Measurements from ENCODE around the gene BABAM1.

Gene BABAM1

DNA sequence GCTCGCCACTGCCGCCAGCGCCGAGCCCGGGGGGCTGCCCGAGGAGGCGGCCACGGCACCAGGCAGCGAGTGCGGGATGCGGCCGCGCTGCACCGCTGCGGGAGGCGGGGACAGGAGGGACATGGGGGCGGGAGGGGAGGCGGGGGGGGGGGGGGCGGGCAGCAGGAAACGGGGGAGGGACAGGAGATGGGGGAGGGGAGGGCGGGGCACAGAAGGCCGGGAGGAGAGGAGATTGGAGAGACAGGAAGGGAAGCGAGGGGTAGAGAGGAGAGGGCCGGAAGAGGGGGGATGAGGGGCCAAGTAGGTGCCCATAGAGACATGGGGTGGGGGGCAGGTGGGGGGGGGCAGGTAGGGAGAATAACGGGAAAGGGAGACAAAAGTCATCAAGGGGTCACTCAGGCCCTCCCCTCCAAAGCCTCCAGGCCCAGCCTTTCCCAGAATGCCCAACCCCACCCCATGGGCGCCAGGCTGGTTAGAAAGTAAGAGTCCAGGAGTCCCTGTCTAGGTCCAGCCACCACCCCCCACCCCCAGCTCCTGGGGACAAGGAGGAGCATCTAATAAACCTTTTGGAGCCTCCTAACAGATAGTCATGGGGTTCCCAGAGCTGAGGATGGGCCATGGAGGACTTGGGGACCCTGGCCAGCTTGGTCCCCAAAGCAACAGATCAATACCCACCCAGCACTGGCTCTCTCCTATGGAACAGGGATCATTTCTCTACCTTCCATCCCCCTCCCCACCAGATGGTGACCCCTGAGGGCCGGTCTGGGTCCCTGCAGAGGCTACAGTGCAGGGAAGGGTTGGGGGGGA is 31.1 kb upstream of the BABAM1 start:
- no peaks in the 10 kb centered on the region for H3K27me3 ChIP-seq (ENCODE audit: control insufficient read depth, insufficient read depth, low read length)
- peak overlapping the region; percentile 70 for H3K9ac ChIP-seq (ENCODE audit: low read length)
- H3K4me3 ChIP-seq (ENCODE audit: low read length), result peak overlapping the region; percentile 85
- H3K4me1 ChIP-seq (ENCODE audit: control insufficient read depth, low read depth, low read length), result peaks cover 5% of the 10 kb centered on the region
- peaks cover 31% of the 10 kb centered on the region for H3K36me3 ChIP-seq (ENCODE audit: control insufficient read depth, low read depth, low read length)
- no peaks in the 10 kb centered on the region for H3K9me3 ChIP-seq (ENCODE audit: control insufficient read depth, low read depth, low read length)
- H3K27ac ChIP-seq (ENCODE audit: low read length), result no peak overlapping the region

DNA sequence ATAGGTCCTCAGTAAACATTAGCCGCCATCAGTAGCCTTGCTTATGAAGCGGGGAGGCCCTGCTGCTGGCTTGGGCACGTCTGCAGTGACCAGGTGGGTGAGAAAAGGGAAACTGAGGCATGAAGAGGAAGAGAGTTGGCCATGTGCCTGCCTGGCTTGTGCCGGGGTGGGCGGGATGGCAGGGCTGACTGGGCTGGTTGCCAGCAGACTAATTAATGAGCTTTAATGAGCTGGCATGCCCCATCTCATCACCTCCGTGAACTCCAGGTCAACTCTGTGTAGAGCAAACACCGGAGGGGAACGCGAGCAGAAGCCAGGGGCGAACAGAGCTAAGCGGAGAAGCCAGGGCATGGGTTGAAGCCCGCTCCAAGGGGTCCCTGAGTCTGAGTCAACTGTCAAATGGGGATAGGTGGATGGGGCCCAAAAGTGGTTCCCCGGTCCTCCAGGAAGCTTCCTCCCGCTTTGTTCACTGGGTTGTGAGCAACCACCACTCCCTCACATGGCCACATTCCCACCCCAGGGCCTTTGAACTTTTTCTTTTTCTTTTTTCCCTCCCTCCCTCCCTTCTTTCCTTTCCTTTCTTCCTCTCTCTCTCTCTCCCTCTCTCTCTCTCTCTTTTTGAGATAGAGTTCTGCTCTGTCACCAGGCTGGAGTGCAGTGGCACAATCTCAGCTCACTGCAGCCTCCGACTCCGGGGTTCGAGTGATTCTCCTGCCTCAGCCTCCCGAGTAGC is 30.3 kb upstream of the BABAM1 start:
- Histone ChIP-seq H3K4me1 (ENCODE audit: control insufficient read depth, low read depth, low read length) (peaks cover 5% of the 10 kb centered on the region), H3K27me3 (ENCODE audit: control insufficient read depth, insufficient read depth, low read length) (no peaks in the 10 kb centered on the region), H3K9me3 (ENCODE audit: control insufficient read depth, low read depth, low read length) (no peaks in the 10 kb centered on the region), H3K9ac (ENCODE audit: low read length) (no peak overlapping the region), H3K27ac (ENCODE audit: low read length) (no peak overlapping the region), H3K4me3 (ENCODE audit: low read length) (no peak overlapping the region), H3K36me3 (ENCODE audit: control insufficient read depth, low read depth, low read length) (peaks cover 26% of the 10 kb centered on the region)

- peaks cover 5% of the 10 kb centered on the region for H3K4me1 ChIP-seq (ENCODE audit: control insufficient read depth, low read depth, low read length)
- no peak overlapping the region for H3K4me3 ChIP-seq (ENCODE audit: low read length)
- H3K27me3 ChIP-seq (ENCODE audit: control insufficient read depth, insufficient read depth, low read length), result no peaks in the 10 kb centered on the region
- H3K36me3 ChIP-seq (ENCODE audit: control insufficient read depth, low read depth, low read length), result peaks cover 20% of the 10 kb centered on the region
- H3K27ac ChIP-seq (ENCODE audit: low read length), result no peak overlapping the region
- no peak overlapping the region for H3K9ac ChIP-seq (ENCODE audit: low read length)
- no peaks in the 10 kb centered on the region for H3K9me3 ChIP-seq (ENCODE audit: control insufficient read depth, low read depth, low read length)
These were observed 29.2 kb upstream of the BABAM1 start for GRCh38 chr19:17237747-17238706.

DNA sequence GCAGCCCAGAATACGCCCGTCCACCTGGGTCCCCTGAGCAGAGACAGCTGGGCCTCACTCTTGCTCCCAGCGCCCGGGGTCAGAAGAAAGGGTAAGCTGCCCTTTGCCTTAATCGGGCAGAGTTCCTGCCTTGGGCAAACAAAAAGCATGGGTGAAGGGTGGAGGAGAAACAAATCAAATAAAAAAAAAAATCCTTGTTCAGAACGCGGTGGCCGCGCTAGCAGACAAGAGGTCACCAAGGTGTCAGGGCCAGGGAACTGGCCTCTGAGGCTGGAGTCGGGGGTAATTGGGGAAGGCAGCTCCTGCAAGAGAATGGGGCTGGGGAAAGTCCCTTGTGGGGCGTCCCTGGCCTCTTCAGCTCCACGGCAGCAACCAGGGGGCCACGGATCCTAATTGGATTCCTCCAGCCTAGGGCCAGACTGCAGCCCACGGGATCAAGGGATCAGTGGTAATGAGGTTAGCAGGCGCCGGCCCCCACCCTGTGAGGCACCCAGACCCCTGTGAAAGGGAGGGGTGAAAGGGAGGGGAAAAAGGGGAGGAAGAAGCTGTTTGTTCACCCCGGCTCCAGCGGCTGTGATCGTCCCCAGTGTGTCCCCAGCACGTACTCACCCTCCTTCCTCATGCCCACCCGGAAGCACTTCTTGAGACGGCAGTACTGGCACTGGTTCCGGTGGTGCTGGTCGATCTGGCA is 27.0 kb upstream of the BABAM1 start:
- no peaks in the 10 kb centered on the region for H3K9me3 ChIP-seq (ENCODE audit: control insufficient read depth, low read depth, low read length)
- H3K27me3 ChIP-seq (ENCODE audit: control insufficient read depth, insufficient read depth, low read length), result no peaks in the 10 kb centered on the region
- no peak overlapping the region for H3K27ac ChIP-seq (ENCODE audit: low read length)
- no peak overlapping the region for H3K9ac ChIP-seq (ENCODE audit: low read length)
- peaks cover 5% of the 10 kb centered on the region for H3K4me1 ChIP-seq (ENCODE audit: control insufficient read depth, low read depth, low read length)
- H3K36me3 ChIP-seq (ENCODE audit: control insufficient read depth, low read depth, low read length), result peaks cover 14% of the 10 kb centered on the region
- H3K4me3 ChIP-seq (ENCODE audit: low read length), result no peak overlapping the region

- peaks cover 5% of the 10 kb centered on the region for H3K4me1 ChIP-seq (ENCODE audit: control insufficient read depth, low read depth, low read length)
- no peaks in the 10 kb centered on the region for H3K9me3 ChIP-seq (ENCODE audit: control insufficient read depth, low read depth, low read length)
- H3K9ac ChIP-seq (ENCODE audit: low read length), result no peak overlapping the region
- no peak overlapping the region for H3K4me3 ChIP-seq (ENCODE audit: low read length)
- H3K27me3 ChIP-seq (ENCODE audit: control insufficient read depth, insufficient read depth, low read length), result no peaks in the 10 kb centered on the region
- H3K27ac ChIP-seq (ENCODE audit: low read length), result no peak overlapping the region
- H3K36me3 ChIP-seq (ENCODE audit: control insufficient read depth, low read depth, low read length), result peaks cover 14% of the 10 kb centered on the region
These were observed 26.3 kb upstream of the BABAM1 start for GRCh38 chr19:17240826-17241399.

- Histone ChIP-seq H3K27me3 (ENCODE audit: control insufficient read depth, insufficient read depth, low read length) (no peaks in the 10 kb centered on the region), H3K27ac (ENCODE audit: low read length) (no peak overlapping the region), H3K4me1 (ENCODE audit: control insufficient read depth, low read depth, low read length) (peaks cover 10% of the 10 kb centered on the region), H3K36me3 (ENCODE audit: control insufficient read depth, low read depth, low read length) (peaks cover 14% of the 10 kb centered on the region), H3K4me3 (ENCODE audit: low read length) (no peak overlapping the region), H3K9ac (ENCODE audit: low read length) (no peak overlapping the region), H3K9me3 (ENCODE audit: control insufficient read depth, low read depth, low read length) (no peaks in the 10 kb centered on the region)
These were observed 24.6 kb upstream of the BABAM1 start for GRCh38 chr19:17242431-17243208.

DNA sequence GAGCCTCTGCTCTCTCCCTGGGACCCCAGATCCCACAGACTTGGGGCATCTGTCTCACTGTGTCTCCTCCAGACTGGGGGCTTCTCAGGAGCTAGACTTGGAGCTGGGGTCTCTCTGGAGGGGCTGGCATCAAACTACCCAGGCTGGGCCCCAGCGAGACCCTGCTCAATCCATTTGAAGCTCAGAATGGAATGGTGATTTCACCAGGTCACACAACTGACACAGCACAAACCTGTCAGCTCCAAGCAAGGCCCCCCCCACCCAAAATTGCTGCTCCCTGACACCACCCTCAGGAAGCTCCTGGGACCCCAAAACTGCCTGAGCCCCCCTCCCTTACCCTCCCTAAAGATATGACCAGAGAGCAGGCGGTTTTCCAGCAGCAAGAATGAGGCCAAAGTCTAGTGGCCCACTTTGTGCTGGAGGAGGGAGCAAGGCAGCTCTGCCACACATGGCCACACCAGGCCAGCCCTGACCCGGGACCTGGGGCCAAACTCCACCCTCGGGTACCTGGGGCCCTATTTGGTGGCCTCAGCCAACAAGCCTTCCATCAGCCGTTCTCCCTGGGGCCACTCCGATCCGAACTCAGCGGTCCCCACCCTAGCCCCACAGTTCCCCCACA is 23.9 kb upstream of the BABAM1 start:
- Histone ChIP-seq H3K9ac (ENCODE audit: low read length) (peak overlapping the region; percentile 67), H3K27me3 (ENCODE audit: control insufficient read depth, insufficient read depth, low read length) (no peaks in the 10 kb centered on the region), H3K4me1 (ENCODE audit: control insufficient read depth, low read depth, low read length) (peaks cover 17% of the 10 kb centered on the region), H3K9me3 (ENCODE audit: control insufficient read depth, low read depth, low read length) (no peaks in the 10 kb centered on the region), H3K36me3 (ENCODE audit: control insufficient read depth, low read depth, low read length) (peaks cover 7% of the 10 kb centered on the region), H3K4me3 (ENCODE audit: low read length) (peak overlapping the region; percentile 88), H3K27ac (ENCODE audit: low read length) (no peak overlapping the region)

- Histone ChIP-seq H3K27me3 (ENCODE audit: control insufficient read depth, insufficient read depth, low read length) (no peaks in the 10 kb centered on the region), H3K4me1 (ENCODE audit: control insufficient read depth, low read depth, low read length) (peaks cover 24% of the 10 kb centered on the region), H3K4me3 (ENCODE audit: low read length) (peak overlapping the region; percentile 88), H3K9me3 (ENCODE audit: control insufficient read depth, low read depth, low read length) (no peaks in the 10 kb centered on the region), H3K27ac (ENCODE audit: low read length) (no peak overlapping the region), H3K9ac (ENCODE audit: low read length) (peak overlapping the region; percentile 67), H3K36me3 (ENCODE audit: control insufficient read depth, low read depth, low read length) (peaks cover 3% of the 10 kb centered on the region)
These were observed 23.2 kb upstream of the BABAM1 start for GRCh38 chr19:17243830-17244617.

DNA sequence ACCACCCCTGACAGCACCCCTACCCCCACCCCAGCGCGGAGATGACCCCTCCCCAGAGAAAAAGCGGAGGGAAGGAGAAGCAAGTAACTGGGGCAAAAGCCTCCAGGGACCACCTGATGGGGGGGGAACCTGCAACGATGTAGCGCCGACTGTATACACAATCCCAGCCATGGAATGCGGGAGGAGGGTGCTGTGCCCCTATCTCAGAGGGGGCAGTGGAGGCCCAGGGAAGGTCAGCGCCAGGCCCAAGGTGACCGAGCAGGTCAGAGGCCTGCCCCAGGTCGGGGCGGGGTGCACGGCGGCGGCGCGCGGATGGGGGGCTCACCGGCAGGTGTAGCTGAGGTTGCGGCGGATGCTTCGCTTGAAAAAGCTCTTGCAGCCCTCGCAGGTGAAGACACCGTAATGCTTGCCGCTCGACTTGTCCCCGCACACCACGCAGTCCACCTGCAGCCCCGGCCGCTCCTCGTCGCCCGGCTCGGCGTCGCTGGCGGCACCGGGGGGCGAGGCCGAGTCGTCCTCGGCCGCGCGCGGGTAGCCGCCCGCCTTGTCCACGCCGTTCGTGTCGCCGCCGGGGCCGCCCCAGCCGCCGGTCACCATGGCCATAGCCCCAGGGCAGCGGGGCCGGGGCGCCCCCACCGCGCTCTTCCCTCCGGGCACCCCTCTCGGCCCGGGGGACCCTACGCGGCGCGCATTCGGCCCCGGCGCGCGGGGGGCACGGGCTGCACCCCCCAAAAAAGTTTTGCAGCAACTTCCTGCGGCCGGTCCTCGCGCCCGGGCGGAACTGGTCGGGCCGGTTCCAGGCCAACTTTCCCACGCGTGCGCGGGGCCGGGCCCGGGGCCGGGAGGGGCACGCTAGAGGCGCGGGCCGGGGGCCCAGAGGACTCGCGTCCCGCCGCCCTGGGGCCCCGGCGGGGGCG is 22.4 kb upstream of the BABAM1 start:
- Histone ChIP-seq H3K9ac (ENCODE audit: low read length) (peak overlapping the region; percentile 67), H3K27me3 (ENCODE audit: control insufficient read depth, insufficient read depth, low read length) (no peaks in the 10 kb centered on the region), H3K4me1 (ENCODE audit: control insufficient read depth, low read depth, low read length) (peaks cover 24% of the 10 kb centered on the region), H3K9me3 (ENCODE audit: control insufficient read depth, low read depth, low read length) (no peaks in the 10 kb centered on the region), H3K36me3 (ENCODE audit: control insufficient read depth, low read depth, low read length) (peaks cover 2% of the 10 kb centered on the region), H3K4me3 (ENCODE audit: low read length) (peak overlapping the region; percentile 88), H3K27ac (ENCODE audit: low read length) (no peak overlapping the region)
